Left lung (tissue), 10 donors: ENCODE results near the gene CRABP1. TPM values are rescaled to one million over a fixed set of nuclear protein-coding genes. Genes with fewer than 3 reads are reported as not detected.

ENCODE experiments used
- ATAC-seq: fragments of 200-7000 bp; cut with Tn5 transposase; one replicate; pipeline ENCODE4 v1.9.1; 2020; ENCODE audit warnings: moderate library complexity
- DNase-seq, 4 donors: peaks; one replicate each; pipeline ENCODE4 v3.0.0-alpha.2; 2013 to 2020
- H3K27ac ChIP-seq, 2 donors: fragments of 200-600 bp; sonication (generic) in 1 of 2; one replicate each; pipeline versions ENCODE4 v1.5.0 to v1.8.0; 2020 to 2021
- H3K27me3 ChIP-seq, 2 donors: fragments of 200-600 bp; sonication (generic) in 1 of 2; one replicate each; pipeline versions ENCODE4 v1.5.0 to v1.8.0; 2020 to 2021
- H3K36me3 ChIP-seq, 2 donors: fragments of 200-600 bp; sonication (generic) in 1 of 2; one replicate each; pipeline versions ENCODE4 v1.5.0 to v1.8.0; 2020 to 2021
- H3K4me1 ChIP-seq, 2 donors: fragments of 200-600 bp; one replicate each; pipeline ENCODE4 v1.8.0; 2021
- H3K4me3 ChIP-seq, 2 donors: fragments of 200-600 bp; sonication (generic) in 1 of 2; one replicate each; pipeline versions ENCODE4 v1.5.0 to v1.8.0; 2020 to 2021; ENCODE audit warnings: mild to moderate bottlenecking in 1 of 2
- H3K9me3 ChIP-seq, 2 donors: fragments of 200-600 bp; sonication (generic) in 1 of 2; one replicate each; pipeline versions ENCODE4 v1.5.0 to v1.8.0; 2020 to 2021
- intact Hi-C, 2 donors: fragments of 100-400 bp; cut with DNase I; formaldehyde crosslinking; loops; one replicate each; pipeline versions ENCODE4 v1.11.2 to v1.14.2; 2022
- polyA plus RNA-seq, 6 donors: library from polyadenylated mRNA; unstranded; fragments of 120-200 nt; gene quantifications; one replicate each; pipeline ENCODE4 v1.2.1, GENCODE V29; 2013; ENCODE audit not compliant: insufficient read length in 6 of 6
- total RNA-seq, 2 donors: library from RNA; stranded (reverse); fragmentation: NEBNext Ultra II Directional; extraction: Animal tissue kit (Norgen Biotek cat#: 25700); gene quantifications; one replicate each; pipeline ENCODE4 v1.2.1, GENCODE V29; 2021
- TF ChIP-seq, protein P1 (sequence below), 2 donors: fragments of 200-600 bp; sonication (generic) in 1 of 2; IDR thresholded peaks; one replicate each; pipeline versions ENCODE4 v1.5.0 to v1.8.0; 2021; ENCODE audit warnings: antibody characterized with exemption in 2 of 2
- donor health status: DM: no; HTN: yes; CAD: no.
- donor health status: DM: no; HTN: no; CAD: no.

The CRABP1 gene
- total and polyA plus RNA-seq, 8 donors: 0.29 to 0.79 (median 0.40) TPM; not detected in 2

DNA sequence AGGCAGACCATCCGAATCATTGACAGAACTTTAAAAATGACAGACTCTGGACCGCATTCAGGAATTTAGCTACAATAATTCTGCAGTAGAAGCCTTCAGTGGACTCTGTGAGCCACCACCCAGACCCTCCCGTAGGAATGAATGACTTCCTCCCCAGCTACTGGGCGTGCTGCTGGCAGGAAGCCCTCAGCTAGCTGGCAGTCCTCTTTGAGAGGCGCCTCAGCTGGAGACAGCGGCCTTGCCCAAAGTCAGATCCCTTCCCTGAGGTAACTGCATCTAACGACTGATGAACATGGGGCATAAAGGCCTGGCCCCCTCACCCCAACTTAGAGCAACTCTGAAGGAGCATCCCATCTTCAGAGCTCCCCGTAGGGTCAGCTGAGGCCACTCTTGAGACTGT is 25.8 kb downstream of the CRABP1 start:
- peaks cover 0 to 3% of the 10 kb centered on the region in 2 donors for H3K4me1 ChIP-seq
- intact Hi-C loops: no loop called here
- H3K36me3 ChIP-seq: no peaks in the 10 kb centered on the region
- TF ChIP-seq, protein P1, sequence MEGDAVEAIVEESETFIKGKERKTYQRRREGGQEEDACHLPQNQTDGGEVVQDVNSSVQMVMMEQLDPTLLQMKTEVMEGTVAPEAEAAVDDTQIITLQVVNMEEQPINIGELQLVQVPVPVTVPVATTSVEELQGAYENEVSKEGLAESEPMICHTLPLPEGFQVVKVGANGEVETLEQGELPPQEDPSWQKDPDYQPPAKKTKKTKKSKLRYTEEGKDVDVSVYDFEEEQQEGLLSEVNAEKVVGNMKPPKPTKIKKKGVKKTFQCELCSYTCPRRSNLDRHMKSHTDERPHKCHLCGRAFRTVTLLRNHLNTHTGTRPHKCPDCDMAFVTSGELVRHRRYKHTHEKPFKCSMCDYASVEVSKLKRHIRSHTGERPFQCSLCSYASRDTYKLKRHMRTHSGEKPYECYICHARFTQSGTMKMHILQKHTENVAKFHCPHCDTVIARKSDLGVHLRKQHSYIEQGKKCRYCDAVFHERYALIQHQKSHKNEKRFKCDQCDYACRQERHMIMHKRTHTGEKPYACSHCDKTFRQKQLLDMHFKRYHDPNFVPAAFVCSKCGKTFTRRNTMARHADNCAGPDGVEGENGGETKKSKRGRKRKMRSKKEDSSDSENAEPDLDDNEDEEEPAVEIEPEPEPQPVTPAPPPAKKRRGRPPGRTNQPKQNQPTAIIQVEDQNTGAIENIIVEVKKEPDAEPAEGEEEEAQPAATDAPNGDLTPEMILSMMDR (IDR thresholded peaks at IDR 0.05): no peak
- no peak overlapping the region for H3K4me3 ChIP-seq
- no peak for ATAC-seq
- H3K9me3 ChIP-seq: no peaks in the 10 kb centered on the region
- H3K27ac ChIP-seq: no peak overlapping the region
- no peaks in the 10 kb centered on the region for H3K27me3 ChIP-seq
- peak in 2 of 4 donors; percentile 12 to 53 for DNase-seq

DNA sequence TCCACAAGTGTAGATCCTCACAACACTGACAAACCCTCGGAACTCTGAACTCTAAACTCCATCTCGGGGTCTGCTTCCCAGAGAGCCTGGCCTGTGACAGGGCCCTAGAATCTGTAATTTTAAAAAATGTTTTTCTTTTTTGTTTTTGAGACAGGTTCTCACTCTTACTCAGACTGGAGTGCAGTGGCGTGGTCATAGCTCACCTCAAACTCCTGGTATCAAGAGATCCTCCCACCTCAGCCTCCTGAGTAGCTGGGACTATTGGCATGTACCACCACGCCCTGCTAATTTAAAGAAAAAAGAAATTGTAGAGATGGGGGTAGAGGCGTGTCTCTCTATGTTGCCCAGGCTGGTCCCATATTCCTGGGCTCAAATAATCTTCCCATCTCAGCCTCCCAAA is 26.2 kb downstream of the CRABP1 start:
- Histone ChIP-seq H3K4me3 (no peak overlapping the region), H3K27me3 (no peaks in the 10 kb centered on the region), H3K27ac (no peak overlapping the region), H3K36me3 (no peaks in the 10 kb centered on the region), H3K4me1 (peaks cover 0 to 3% of the 10 kb centered on the region in 2 donors), H3K9me3 (no peaks in the 10 kb centered on the region)
- TF ChIP-seq, protein P1 (IDR thresholded peaks at IDR 0.05): no peak
- ATAC-seq (no peak), DNase-seq (no peak)
- intact Hi-C loops: no loop called here

DNA sequence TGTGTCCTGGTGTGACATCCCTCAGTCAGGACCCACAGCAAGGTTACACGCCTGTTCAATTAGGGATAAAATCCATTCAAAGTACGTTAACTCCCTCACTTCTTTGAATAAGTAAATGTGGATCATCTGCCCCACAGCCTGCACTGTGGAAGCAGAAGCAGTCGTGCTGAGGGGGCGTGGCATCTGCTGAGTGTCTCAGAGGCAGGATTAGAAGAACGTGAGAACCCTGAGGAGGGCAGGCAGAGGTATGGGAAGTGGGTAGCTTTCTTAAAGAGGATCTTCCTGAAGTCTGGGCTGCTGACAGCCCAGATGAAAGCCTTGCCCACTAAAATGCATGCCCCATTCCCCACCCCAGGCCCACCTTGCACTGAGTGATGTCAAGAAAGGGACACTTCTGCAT is 28.5 kb downstream of the CRABP1 start:
- no peak overlapping the region for H3K27ac ChIP-seq
- no peaks in the 10 kb centered on the region for H3K9me3 ChIP-seq
- TF ChIP-seq, protein P1 (IDR thresholded peaks at IDR 0.05): no peak
- no peaks in the 10 kb centered on the region for H3K36me3 ChIP-seq
- ATAC-seq: peak; percentile 24
- no peak overlapping the region for H3K4me3 ChIP-seq
- H3K4me1 ChIP-seq: peaks cover 0 to 3% of the 10 kb centered on the region in 2 donors
- intact Hi-C loops: no loop called here
- H3K27me3 ChIP-seq: no peaks in the 10 kb centered on the region
- no peak for DNase-seq

DNA sequence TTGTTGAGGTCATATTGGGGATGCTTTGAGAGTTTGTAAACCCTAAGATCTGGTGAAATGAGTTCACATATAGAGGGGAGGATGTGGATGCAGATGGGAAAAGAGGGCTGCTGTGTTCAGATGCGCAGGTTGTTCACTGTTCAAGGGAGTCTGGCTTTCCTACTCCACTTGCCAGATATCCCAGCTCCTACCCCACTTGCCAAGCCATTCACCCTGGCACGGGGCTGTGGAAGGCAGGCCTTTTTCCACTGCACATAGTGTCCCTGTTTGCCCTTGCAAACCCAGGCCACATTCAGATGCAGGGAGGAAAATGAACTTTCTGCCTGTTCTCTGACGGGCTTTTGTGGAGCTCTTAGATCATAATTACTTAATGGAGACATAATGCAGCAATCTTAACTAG is 29.0 kb downstream of the CRABP1 start:
- Histone ChIP-seq H3K27me3 (no peaks in the 10 kb centered on the region), H3K9me3 (no peaks in the 10 kb centered on the region), H3K36me3 (no peaks in the 10 kb centered on the region), H3K4me3 (no peak overlapping the region), H3K4me1 (peaks cover 0 to 3% of the 10 kb centered on the region in 2 donors), H3K27ac (no peak overlapping the region)
- intact Hi-C loops: no loop called here
- TF ChIP-seq, protein P1 (IDR thresholded peaks at IDR 0.05): no peak
- DNase-seq (no peak), ATAC-seq (no peak)

DNA sequence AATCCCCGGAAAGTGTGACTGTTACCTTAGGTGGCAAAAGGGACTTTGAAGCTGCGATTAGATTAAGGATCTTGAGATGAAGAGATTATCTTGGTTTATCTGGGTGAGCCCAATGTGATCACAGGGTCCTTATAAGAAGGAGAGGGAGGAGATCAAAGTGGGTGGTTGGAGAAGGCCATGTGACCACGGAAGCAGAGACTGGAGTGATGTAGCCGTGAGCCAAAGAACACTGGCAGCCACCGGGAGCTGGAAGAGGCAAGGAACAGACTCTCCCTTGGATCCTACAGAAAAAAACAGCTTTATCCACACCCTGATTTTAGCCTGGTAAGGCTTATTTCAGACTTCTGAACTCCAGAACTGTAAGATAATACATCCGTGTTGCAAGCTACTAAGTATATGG is 29.9 kb downstream of the CRABP1 start:
- TF ChIP-seq, protein P1 (IDR thresholded peaks at IDR 0.05): no peak
- no peak for ATAC-seq
- Histone ChIP-seq H3K4me3 (no peak overlapping the region), H3K27ac (no peak overlapping the region), H3K27me3 (no peaks in the 10 kb centered on the region), H3K9me3 (no peaks in the 10 kb centered on the region), H3K4me1 (peaks cover 0 to 3% of the 10 kb centered on the region in 2 donors), H3K36me3 (no peaks in the 10 kb centered on the region)
- intact Hi-C loops: no loop called here
- DNase-seq: no peak
